GM19351 (cell line): Measurements from ENCODE around the gene PPFIA1.

Source experiments
- ATAC-seq: cut with Tn5 transposase; IDR thresholded peaks from one replicate; pipeline ENCODE4 v1.9.1; 2021; ENCODE audit warnings: mild to moderate bottlenecking, moderate library complexity; ENCODE audit not compliant: unreplicated experiment

PPFIA1 gene

DNA sequence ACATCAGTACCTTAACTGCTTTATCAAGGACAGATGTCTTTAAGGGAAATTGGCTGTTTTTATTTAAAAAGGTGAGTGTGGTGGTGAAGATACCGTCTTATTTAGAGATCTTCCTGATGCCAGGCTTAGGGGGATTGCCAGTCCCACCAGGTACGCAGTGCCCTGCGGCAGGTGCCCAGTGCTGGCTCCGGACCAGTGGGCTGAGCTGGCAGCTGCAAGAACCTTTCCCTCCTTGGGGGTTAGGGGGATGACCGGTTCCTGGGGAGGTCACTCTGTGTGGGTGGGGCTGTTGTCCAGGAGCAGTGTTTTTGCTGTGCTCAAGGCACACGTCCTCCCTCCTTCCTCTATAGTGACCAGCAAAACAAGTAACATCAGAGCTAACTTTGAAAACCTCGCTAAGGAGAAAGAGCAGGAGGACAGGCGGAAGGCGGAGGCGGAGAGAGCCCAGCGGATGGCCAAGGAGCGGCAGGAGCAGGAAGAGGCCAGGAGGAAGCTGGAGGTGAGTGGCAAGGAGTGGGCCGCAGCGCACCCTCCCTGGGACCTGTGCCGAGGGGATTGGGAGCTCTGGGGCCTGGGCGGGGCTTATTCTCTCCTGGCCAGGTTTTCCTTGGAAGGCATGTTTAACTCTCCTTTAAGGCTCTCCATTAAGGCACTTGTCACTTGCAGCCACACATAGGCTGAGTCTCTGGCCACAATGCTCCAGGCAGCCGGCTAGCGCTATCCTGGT, 158.4 kb downstream of the PPFIA1 start:
- no peak for ATAC-seq

GRCh38 chr11:70429428-70429705, 158.9 kb downstream of the PPFIA1 start:
- no peak for ATAC-seq

- no peak for ATAC-seq
Observed at GRCh38 chr11:70429724-70430521, 159.4 kb downstream of the PPFIA1 start.

- no peak for ATAC-seq
Observed at GRCh38 chr11:70430671-70431574, 160.4 kb downstream of the PPFIA1 start.

DNA sequence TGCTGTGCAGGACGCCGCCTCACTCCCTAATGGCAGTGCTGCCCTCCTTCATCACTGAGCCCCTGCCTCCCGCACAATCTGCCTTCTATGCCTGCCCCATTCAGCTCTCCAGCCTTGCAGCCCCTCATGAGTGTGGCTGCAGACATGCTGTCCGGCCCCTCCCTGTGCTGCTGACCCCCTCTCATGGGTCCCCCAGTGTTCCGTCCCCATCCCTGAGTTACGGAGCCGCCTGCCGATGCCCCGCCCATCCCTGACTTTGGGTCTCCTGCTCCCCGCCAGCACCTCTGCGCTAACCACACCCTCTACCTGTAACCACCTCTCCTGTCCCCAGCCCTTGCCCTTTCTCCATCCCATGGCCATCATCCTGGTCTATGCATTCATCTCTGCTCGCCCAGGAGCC, 161.1 kb downstream of the PPFIA1 start:
- no peak for ATAC-seq

GRCh38 chr11:70432065-70432464, 161.6 kb downstream of the PPFIA1 start:
- no peak for ATAC-seq

- ATAC-seq = no peak
Observed at GRCh38 chr11:70432580-70432979, 162.1 kb downstream of the PPFIA1 start.

DNA sequence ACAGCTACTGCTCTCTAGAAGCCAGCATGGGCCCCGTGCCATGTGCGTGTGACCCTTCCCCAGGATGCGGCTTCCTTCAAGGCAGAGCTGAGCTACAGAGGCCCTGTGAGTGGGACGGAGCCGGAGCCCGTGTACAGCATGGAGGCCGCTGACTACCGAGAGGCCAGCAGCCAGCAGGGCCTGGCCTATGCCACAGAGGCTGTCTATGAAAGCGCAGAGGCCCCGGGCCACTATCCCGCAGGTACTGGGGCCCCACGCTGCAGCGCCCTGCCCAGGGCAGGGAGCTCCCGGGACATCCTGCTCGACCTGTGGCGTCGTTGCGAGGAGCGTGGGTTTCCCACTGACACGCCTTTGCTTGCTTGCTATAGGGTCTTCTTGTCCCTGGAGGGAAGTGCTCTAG, 162.5 kb downstream of the PPFIA1 start:
- no peak for ATAC-seq

GRCh38 chr11:70433526-70433925, 163.0 kb downstream of the PPFIA1 start:
- ATAC-seq = no peak
